NCI-H2107 treated with DMSO at 0.1 percent for 48 hours (cell line): ENCODE results near the gene CSGALNACT2.
"Not testable (repeated sequence)": the region's sequence is repeated elsewhere in the genome, so short reads cannot be mapped to it uniquely, and the experiment has no call there.

Experiments used
- DNase-seq: peaks from one replicate; lab custom pipeline; 2025; ENCODE audit not compliant: unreplicated experiment; lab: John Stamatoyannopoulos, UW

The CSGALNACT2 gene

DNA sequence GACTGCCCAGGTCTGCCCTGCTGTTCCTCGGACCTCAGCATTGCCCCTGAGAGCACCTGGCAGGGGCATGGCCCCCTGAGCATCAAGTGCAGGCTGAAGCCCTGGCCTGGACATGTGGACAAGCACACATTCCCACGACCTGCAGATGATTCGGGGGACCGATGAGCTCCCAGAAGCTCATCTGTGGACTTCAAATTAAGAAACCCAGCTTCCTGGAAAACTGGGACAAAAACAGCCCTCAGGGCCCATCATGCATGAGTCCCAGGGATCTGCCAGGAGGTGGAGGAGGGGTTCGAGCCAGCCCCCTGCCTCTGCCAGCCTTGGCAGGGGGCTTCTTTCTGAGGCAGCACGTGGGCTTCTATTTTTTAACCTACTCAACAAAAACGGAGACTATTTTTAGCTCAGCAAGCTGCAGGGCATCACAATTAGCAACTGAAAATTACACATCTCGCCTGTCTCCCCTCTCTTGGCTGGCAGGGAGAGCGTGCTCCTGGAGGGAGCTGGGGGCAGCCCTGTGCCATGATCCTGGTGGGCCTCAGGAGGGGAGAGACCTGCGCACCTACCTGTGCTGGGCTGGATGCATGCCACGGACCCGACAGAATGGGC is 76.8 kb downstream of the CSGALNACT2 start:
- no peak for DNase-seq

DNA sequence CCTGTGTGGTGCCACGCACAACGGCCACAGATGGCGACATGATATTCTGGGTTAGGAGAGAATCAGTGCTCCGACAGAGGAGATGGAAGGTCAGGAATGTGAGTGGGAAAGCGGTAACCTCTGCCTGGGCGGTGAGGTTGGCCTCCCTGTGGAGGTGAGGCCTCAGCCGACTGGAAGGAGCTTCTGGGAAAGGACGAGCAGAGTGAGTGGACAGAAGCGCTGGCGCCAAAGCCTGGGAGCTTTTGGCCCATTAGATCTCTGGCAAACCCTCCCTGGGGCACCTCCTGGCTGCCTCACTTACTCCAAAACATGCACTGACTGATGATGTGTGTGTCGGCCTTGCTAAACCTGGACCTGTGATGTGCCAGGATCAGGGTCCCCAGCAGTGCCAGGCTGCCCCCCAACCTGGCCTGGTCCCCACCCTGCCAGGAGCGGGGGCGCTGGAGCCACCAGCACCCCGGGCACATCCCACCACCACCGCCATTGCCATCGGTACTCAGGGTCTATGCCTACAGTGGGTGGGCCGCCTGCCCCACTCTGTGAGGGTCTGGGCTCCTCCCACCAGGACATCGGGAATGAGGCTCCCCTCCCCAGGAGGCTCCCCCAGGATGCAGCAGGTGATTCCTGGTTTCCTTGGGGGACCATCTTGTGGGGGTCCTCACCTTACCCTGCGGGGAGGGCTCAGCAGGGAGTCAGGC is 77.7 kb downstream of the CSGALNACT2 start:
- DNase-seq, result no peak

DNA sequence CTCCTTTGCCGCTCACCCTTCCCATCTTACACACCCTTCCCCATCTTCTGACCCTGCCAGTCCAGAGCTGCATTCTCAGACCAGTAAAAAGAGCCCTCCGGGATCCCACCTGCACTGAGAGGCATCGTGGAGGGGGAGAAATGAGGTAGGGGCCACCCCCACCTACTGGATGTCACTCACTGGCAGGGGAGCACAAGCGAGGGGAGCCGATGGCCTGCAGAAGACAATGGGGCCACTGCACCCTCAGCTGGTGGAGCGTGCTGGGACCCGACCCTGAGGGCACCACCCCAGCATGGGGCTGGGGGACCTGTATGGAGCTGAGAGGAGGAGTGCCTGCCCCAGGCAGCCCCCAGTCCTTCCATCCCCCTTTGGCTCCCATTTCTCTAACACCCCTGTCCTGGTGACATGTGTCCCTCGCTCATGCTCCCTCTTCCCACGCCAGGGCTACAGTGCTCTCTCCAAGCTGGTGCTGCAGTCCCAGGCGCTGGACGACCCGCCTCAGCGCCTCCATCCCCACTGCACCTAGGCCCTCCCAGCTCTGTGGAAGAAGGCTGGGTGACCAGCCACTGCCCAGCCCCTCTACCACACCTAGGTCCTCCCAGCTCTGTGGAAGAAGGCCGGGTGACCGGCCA is 78.8 kb downstream of the CSGALNACT2 start:
- DNase-seq, result no peak

DNA sequence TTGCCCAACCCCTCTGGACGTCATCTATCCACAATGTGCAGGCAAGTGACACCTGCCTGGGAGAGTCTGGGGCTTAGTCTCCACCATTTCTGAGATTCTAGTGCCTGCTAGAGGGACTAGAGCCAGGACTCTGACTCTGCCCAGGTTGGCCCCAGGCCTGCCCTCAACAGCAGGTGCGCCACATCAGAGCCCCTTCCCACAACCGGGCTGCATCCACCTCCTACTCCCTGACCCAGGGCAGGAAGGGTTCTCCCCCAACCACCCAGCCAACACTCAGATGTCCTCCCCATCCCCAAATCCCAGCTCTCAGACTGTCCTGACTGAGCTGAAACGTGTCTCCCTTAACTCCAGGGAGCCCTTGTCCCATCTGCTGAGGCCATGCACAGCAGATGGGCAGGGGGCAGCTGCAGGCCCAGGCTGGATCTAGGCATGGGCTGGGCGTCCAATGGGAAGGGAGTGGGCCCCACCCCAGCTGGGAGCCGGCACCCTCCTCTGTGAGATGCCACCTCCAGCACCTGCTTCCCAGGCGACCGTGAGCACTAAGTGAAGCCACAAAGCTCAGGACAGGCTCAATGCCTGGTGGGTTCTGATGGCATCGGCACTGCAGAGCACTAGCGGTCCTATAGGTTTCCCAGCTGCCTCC is 79.4 kb downstream of the CSGALNACT2 start:
- no peak for DNase-seq

DNA sequence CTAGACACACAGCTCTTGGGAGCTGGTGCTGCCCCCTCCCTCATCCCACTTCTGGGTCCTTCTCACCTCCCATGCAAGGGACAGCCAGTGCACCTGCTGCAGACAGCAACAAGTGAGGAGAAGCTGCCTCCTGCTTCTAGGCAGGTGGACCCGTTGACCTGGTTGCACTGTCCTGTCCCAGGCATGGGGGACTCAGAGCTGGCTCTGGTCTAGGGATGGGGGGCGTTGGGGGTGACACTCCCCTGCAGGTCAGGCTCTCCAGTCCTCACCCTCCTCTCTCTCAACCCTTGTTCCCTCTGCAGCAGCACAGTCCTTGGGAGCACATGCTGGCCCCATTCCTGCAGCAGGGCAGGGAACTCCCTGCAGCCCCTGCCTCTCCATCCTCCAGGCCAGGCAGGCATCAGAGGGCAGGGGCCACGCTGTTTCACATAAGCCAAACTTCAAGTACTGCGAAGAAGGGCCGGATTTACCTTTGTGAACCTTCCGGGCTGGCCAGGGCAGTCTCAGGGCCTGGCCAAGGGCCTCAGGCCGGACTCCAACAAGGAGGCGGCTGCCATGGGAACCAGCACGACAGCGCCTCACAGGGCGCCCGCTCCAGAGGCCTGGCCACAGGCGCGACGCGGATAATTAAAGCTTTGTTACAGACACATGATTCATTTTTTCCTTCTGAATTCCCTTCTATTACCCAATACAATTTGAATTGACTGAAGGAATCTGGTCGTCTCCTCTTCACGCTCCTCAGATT is 80.1 kb downstream of the CSGALNACT2 start:
- DNase-seq, result no peak

DNA sequence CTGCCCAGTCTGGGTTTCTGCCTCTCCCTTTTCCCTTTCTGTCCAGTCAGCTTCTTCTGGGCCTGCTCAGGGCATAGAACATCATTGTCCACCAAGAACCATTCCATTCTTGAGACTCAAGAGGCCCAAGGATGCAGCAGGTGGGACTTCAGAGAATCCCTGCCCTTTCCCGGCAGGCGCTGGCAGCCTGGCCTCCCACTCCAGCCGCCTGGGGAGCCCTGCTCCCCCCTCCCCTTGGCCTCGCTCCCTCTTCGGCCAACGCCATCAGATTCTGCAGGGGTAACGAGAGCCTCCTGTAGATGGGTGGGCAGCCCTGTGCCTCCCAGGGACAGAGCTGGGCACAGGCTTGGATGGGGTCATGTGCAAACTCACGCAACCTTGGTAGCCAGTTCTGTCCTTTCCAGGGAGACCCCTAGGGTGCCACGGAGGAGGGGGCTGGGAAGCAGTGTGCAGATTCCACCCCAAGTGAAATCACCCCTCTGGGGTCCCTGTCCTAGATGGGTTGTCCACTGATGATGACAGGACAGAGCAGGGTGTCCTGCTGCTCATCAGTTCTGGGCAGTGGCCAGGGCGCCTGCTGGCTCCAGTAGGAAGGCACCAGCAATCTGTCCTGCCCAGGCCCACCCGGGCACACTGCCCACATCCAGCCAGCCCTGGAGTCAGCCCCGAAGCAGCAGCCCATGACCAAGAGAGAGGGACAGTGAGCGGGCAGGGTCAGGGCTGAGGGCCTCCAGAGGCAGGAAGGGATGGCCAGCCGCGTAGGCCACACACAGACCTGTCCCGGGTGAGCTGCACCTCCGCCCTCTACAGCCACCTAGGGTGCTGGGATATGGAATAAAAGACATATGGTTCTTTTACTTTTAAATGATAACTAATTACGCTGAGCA is 80.9 kb downstream of the CSGALNACT2 start:
- DNase-seq, result no peak

DNA sequence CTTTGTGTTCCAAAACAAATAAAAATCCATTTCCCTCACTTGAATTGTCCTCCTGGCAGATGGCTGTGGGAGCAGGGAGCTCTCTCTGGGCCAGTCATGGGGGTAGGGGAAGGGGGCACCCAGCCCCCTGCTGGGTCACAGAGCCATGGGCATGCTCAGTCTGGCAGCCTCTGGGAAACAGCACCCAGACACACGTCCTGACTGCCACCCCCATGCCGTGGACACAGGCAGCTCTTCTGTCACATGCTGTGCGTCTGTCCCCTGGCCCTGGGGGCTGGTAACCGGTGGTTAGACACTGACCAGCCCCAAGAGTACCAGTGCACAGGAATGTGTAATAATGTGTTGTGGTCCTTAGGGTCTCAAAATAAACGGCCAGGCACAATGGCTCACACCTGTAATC is 81.6 kb downstream of the CSGALNACT2 start:
- DNase-seq, result no peak

DNA sequence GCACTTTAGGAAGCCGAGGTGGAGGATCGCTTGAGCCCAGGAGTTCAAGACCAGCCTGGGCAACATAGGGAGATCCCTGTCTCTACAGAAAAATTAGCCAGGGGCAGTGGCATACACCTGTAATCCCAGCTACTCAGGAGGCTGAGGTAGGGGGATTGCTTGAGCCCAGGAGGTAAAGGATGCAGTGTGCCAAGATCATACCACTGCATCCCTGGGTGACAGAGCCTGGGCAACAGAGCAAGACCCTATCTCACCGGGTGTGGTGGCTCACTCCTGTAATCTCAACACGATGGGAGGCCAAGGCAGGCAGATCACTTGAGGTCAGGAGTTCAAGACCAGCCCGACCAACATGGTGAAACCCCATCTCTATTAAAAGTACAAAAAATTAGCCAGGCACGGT is 82.0 kb downstream of the CSGALNACT2 start:
- DNase-seq, result not testable (repeated sequence)

DNA sequence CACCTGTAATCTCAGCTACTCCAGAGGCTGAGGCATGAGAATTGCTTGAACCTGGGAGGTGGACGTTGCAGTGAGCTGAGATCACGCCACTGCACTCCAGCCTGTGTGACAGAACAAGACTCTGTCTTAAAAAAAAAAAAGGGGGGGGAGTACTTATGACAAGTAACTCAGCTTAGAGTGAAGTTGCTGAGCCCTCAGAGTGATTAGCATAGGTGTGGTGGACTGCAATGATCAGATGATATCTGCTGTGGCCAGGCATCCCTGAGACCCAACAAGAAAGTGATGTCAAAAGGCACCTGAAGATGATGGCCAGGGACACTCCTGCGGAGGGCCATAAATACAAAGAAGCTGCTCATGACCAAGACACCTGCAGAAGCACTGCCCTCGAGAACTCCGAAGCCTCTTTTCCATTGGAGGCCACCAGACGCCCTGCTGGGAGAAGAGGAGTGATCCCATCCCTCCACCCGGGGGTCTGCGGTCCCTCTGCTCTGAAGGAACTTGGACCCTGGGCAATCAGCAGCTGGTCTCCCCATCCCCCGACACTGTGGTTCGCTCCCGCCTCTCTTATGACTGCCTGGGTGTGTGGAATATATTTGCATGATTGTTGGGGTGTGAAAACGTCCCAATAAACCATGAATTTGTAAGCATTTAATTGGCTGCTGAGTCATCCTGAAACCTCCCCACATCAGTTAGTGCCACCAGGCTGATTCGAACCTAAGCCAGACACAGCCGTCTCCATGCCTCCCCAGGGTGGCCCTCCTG is 82.6 kb downstream of the CSGALNACT2 start:
- no peak for DNase-seq

DNA sequence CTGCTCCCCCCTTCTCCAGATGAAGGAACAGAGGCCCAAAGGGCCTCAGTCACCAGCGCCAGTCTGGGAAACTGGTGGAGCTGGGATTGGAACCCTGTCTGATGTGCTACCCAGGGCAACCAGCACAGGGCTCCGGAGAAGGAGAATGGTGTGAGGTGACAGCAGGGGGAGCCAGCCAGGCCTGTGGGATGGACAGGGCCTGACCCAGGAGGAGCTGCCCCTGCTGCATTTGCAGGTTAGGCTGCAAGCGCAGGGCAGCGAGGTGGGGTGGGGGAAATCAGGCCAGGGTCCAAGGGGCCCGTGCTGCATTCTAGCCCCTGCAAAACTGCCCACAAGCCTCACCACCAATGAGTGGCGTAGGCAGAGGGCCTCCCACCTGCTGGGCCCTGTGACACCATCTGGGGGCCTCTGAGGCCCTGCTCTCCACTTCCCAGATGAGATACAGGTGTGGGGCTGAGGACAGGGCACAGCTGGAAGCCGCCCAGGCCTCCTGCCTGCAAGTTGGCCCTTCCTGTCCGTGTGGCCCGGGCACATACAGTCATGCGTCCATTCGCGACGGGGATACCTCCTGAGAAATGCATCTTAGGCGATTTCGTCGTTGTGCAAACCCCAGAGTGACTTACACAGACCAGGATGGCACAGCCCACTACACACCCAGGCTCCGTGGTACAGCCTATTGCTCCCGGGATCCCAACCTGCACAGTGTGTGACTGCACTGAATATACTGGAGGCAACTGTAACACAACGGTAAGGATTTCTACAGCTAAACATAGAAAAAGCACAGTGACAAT is 83.4 kb downstream of the CSGALNACT2 start:
- DNase-seq, result no peak

DNA sequence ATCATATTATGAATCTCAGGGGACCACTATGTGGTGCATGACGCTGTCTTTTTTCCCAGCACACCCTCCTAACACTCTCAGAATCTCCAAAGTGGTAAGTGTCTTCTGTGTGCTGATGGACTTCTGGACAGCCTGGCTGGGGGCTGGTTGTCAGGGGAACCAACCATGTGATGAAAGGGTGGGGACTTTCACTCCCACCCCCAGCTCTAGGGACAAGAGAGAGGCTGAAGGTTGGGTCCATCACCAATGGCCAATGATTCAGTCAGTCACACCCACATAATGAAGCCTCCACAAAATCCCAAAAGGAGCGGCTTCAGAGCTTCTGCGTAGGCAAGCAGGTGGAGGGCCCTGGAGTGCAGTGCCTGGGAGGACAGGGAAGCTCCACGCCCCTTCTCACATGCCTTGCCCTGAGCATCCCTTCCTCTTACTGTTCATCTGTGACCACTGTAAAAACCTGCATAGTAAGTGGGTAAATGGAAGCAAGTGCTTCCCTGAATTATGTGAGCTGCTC is 84.0 kb downstream of the CSGALNACT2 start:
- DNase-seq, result no peak

DNA sequence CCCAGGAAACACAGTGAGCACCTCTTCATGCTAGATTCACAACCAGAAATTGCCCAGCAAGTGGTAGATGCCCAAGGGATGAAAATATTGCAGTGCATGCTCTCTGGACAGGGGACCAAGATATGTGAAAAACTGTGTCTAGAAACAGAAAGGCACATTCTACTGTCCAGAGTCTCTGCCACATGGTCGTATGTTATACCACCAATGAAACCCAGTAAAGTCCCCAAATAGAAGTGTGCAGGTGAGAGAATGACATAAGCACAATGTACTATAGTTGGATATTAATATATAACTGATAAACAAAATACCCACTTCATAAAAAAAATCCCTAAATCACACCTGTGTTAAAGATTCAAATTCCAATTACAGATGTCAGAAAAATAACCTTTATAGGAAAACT is 84.8 kb downstream of the CSGALNACT2 start:
- no peak for DNase-seq

DNA sequence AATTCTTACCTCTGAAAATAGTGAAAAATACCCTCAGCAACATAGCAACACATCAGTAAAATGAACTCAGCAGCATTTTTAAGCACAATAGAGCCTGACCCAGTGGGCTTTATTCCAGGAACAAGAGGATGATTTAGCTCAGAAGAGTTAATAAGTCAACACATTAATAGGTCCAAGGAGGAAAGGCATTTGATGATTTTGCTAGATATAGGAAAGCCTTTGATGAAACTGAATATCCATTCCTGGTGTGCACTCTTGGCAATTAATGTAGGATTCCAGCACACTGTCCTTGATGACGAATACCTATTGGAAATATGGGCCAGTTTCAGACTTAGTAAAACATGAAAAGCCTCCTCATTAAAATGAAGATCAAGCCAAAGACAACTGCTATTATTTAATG is 86.1 kb downstream of the CSGALNACT2 start:
- DNase-seq, result no peak

DNA sequence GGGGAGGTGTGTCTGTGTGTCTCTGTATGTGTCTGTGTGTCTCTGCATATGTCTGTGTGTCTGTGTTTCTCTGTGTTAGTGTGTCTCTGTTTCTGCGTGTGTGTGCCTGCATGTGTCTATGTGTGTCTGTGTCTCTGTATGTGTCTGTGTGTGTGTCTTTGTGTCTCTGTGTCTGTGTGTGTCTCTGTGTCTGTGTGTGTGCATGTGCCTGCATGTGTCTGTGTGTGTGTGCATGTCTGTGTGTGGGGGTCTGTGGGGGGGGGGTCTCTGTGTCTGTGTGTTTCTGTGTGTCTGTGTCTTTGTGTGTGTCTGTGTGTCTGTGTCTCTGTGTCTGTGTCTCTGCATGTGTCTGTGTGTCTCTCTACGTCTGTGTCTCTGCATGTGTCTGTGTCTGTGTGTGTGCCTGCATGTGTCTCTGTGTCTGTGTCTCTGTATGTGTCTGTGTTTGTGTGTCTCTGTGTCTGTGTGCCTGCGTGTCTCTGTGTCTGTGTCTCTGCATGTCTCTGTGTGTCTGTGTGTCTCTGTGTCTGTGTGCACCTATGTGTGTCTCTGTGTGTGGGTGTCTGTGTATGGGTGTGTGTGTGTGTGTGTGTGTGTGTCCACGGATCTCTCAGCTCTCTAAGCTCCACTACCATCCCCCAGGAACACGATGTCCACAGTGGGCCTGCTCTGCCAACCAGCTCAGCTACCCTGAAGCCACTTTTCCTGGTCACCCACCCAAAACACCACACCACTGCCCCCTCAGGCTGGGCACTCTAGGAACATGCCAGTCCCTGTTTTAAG is 87.0 kb downstream of the CSGALNACT2 start:
- DNase-seq, result no peak

DNA sequence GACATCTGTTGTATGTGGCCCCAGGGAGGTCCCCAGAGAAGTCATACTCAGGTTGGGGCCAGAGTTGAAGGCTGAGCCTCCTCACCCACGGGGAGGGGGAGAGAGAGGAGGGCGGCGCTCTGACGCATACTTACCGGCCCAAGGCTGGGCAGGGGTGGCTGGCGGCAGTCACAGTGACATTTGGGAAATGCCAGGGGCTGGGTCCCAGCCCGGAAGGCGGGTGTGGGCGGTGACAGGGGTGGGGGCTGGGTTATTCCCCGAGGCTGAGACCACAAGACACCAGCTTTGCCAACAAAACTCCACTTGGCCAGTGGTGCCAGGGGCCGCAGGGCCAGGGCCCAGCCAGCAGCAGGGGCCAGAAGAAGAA is 87.5 kb downstream of the CSGALNACT2 start:
- no peak for DNase-seq

DNA sequence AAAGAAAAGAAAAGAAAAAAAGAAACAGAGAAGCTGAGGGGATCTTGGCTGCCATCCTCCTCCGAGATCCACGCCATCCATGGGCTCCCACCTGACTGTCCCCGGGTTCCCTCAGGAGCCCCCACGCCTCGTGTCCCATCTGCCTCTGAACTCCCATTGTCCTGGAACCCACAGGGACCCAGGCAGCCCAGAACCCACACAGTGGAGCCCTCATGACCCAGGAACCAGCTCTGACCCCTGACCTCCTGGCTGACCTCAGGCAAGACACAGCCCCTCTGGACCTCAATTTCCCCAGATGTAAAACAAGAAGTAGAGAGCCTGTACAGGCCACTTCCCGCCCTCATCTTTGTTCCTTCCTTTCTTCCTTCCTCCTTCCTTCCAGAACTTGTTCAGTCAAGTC is 88.2 kb downstream of the CSGALNACT2 start:
- no peak for DNase-seq

DNA sequence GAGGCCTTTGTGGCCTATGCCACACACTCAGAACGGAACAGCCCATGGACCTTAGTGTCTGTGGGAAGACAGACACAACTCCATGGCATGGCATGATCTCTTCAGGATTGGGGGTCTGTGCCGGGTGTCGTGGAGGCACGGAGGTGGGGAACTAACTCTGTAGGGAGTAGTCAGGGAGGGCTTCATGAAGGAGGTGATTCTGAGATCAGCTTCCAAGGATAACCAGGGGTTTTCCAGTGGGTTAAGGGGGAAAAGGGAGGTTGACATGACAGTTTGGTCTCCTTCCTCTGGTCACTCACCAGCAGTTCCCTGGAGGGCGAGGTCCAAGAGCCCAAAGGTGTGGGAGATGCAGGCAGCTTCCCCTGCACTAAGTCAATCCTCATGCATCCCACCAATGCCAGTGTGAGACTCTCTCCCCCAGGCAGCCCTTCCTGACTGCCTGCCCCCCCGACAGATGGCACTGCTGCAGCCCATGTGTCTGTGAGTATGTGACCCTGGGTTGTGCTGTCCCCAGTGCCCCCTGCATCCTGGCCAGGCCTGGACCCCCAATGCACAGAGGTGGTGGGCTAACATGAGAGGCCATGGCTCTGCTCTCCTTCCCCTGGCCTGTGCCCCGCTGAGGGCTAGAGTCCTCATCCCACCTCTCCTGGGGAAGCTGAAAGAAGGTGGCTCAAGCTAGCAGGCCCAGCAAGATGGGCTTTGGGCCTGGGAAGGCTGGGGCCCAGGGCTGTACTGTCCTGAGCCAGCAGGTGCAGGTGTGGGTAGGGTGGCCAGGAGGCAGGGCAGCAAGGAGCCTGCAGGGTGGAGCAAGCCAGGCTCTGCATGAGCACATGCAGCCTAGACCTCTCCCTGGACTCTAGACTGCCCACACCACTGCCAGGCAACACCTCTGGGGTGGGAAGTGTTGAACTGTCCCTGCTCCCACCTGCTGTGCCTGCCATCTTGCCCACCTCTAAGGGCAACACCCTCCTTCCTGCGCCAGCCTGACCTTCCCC is 88.9 kb downstream of the CSGALNACT2 start:
- DNase-seq, result no peak
